Head of caudate nucleus (tissue), 42 donors: ENCODE measurements around the gene RMND1.
"Not testable (repeated sequence)": the region's sequence is repeated elsewhere in the genome, so short reads cannot be mapped to it uniquely, and the experiment has no call there.

Experiments
- DNase-seq, 42 donors: peaks; one replicate each; pipeline versions ENCODE4 v3.0.0 to v3.0.0-alpha.2; 2020 to 2021; ENCODE audit warnings: mixed read lengths in 7 of 42
- intact Hi-C: fragments of 100-400 bp; cut with DNase I; formaldehyde crosslinking; loops from one replicate; pipeline ENCODE4 v1.15.0; 2022

The RMND1 gene

DNA sequence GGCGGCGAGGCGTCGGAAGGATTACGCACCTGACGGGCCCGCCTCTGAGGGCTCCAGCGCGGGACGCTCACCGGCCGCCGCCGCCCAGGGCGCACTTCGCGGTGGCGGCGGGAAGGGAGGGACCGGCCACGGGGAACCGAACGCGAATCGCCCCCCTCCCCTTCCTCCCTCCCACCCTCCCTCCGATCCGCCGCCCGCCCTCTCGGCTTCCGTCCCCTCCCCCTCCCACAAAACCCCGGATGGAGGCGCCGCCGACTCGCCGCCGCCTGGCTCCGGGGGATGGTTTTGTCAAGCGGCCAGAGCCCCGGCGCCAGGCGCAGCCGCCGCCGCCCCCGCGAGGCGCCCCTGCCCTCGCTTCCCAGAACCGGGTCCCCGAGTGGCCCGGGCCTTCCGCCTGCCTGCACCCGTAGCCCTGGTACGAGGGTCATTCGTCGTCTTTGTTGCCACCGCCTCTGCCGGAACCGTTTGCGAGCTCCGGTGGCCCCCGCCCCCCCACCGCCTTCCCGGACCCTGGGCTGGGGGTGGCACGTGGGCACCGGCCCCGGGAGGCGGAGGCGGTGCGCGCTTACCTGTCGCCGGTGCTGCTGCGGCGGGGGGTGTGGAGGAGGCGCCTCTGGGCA, 61.0 kb downstream of the RMND1 start:
- intact Hi-C loops: loop anchor here (5.0 kb wide), 1 partner anchor 61 kb away; the partner anchor contains the start of gene RMND1
- DNase-seq: peak in 41 of 42 donors; percentile 22 to 91 (median 76)

DNA sequence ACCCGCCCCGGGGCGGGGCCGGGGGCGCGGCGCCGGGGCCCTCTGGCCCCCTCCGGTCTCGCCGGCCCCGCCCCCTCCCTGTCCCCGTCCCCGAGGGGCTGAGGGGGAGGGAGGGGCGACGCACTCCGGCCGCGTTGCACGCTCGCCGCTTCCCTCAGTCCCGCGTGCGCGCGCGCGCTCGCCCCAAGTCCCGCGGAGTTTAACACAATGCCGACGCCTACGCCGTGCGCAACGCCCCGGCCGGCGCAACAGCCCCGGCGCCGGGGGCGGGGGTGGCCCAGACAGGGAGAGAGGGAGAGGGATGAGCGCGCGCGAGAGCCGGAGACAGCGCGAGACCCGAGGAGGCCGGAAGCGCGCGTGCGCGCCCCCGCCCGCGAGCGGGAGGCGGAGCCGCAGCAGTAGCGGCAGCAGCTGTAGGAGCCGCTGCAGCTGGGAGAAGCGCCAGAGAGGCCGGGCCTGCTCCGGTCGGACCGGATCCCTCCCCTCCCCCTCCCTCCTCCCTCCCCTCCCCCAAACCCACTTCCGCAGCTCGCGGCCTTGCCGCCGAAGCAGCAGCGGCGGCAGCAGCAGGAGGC, 61.6 kb downstream of the RMND1 start:
- DNase-seq: peak; percentile 89 to 99 (median 97)
- intact Hi-C loops: loop anchor here (5.0 kb wide), 1 partner anchor 62 kb away; the partner anchor contains the start of gene RMND1

DNA sequence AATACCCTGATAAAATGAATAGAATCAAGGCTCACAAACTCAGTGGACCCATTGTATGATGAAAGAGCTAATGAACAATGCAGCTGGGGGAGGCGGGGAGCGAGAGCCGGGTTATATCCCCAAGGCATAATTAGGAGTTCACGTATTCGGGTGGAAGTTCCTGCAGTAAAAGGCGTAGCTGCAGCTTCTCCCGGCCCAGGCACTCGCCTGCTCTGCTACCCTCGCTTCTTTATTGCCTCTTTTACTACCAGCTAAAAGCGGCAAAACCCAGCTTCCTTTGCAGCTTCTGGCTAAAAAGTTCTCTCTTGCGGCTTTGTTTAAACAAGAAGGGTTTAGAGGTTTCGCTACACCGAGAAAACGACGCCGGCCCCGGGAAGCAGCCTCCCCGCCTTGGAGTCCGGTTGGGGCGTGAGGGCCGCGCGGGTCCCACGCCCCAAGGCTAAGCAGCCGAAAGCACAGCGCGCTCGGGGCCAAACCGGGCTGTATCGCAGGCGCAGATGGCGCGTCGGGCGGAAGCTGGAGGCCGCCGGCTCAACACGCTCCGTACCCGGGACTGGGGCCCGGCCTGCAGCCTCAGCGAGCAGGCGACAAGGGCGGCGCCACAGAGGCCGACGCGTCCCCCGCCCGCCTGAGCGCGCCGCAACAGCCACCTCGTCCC, 62.2 kb downstream of the RMND1 start:
- intact Hi-C loops: loop anchor here (5.0 kb wide), 1 partner anchor 63 kb away; the partner anchor contains the start of gene RMND1
- DNase-seq: peak; percentile 34 to 80 (median 60)

DNA sequence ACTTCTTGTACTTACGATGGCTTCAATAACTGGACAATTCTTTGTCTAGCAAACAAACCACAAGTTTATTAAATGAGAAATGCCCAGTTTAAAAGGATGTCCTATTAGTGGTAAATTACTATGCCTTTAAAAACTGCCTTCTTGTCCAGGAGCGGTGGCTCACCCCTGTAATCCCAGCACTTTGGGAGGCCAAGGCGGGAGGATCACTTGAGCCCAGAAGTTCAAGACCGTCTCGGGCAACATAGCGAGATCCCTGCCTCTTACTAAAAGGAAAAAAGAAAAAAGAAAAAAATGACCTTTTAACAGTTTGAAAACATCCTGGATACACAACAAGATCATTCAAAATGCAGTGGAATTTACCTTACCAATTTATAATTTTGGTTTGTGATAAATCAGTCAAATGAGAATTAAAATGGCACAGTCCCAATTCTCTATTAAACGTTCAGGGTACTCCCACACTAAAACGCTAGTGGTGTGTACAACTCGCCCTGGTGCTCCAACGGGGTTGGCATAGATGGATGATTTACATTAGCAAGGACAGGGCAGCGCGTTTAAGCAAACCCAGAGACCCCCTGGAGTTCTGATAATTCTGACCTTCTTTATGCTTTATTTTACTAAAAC, 62.8 kb downstream of the RMND1 start:
- intact Hi-C loops: no loop called here
- peak in 2 of 42 donors; percentile 17 to 49 for DNase-seq

GRCh38 chr6:151388236-151388635, 63.7 kb downstream of the RMND1 start:
- no peak for DNase-seq
- intact Hi-C loops: no loop called here

DNA sequence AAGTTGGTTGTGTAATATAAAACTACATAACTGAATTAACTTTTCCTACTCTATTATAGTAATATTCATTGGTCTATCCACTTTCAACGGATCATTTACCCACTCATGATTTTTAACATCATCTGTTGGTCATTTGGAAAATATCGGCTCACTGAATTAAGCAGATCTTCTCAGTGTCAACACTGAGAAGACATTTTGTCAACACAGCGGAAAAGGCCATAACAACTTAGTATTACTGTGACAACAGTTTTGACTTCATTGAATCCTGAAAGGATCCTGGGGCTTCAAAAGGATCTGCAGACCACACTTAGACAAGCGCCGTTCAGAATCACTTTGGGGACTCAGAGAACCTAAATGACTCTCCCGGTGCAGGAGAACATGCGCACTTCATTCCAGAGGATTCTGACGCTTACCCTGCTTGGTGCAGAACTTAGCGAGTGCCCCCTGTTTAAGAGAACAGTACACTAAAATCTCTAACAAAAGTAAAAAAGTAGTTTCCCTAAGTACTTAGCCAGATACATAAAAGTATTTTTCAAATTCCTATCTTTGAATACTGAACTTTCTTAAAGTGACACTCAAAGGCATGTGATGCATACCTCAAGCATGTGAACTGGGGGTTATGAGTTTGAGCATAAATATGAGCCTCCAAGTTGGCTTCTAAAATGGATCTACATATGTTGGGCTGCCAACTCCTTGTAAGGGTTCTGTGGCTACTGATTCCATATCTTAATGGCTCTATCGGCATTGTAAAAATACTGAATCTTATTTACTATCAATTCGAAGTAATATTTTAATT, 64.6 kb downstream of the RMND1 start:
- intact Hi-C loops: no loop called here
- DNase-seq: no peak

GRCh38 chr6:151385177-151385576, 66.7 kb downstream of the RMND1 start:
- intact Hi-C loops: no loop called here
- DNase-seq: no peak

DNA sequence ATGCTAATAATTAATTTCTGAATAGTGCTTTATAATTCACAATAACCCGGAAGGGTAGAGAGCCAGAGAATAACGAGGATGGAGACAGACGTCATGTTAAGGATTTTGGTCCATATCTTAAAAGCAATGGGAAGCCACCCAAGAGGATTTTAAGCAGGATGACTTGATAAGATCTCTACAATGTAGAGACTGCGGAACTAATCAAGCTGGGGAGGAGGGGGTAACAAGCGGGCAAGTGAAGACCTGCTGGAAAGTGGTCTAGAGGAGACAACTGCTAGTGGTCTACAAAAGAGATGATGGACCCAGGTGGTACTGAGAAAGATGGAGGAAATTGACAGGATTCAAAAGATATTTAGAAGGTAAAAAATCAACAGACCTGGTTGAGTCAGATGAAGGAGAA, 67.8 kb downstream of the RMND1 start:
- intact Hi-C loops: no loop called here
- DNase-seq: no peak

DNA sequence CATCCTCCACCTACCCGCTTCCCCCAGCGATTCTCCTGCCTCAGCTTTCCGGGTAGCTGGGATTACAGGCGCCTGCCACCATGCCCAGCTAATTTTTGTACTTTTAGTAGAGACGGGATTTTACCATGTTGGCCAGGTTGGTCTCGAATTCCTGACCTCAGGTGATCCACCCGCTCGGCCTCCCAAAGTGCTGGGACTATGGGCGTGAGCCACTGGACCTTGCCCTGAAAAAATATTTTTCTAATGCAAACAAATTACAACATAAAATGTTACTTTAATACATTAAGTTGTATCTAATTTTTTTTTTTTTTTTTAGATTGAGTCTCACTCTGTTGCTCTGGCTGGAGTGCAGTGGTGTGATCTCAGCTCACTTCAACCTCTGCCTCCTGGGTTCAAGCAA, 69.3 kb downstream of the RMND1 start:
- intact Hi-C loops, DNase-seq: not testable (repeated sequence)

DNA sequence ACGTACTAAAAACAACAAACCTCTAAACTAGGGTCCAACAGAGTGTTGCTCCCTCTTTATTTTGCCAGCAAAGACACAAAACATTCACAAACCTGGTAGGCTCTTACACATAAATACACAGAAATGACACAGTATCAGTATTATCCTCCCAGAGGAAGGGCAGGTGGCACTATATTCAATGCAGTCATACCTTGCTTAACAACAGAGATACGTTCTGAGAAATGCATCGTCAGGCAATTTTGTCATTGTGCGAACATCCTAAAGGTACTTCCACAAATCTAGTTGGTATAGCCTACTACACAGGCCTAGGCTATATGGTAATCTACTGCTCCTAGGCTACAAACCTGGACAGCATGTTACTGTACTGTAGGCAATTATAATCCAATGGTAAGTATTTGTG, 70.2 kb downstream of the RMND1 start:
- intact Hi-C loops: no loop called here
- no peak for DNase-seq

DNA sequence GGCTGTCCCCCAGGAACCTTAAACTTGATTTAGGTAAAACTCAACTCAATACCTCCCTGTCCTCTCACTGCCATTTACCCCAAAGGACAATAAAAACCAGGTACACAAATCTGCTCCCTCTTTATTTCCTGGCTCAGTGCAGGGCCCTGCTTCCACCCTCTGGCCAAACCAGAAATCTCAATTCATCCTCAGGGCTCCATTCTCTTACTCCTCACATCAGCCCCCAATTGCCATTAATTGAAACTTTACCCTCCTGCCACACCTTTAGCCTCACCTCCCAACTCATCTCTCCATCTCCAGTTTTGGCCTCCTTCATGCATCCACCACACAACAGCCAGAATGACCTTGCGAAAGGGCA, 71.1 kb downstream of the RMND1 start:
- intact Hi-C loops: no loop called here
- no peak for DNase-seq

GRCh38 chr6:151379933-151380847, 71.7 kb downstream of the RMND1 start:
- peak in 6 of 42 donors; percentile 7 to 47 (median 22) for DNase-seq

GRCh38 chr6:151377095-151377494, 74.8 kb downstream of the RMND1 start:
- no peak for DNase-seq
- intact Hi-C loops: no loop called here

More at GRCh38 chr6:151379933-151380847, 71.7 kb downstream of the RMND1 start:
- intact Hi-C loops: no loop called here

DNA sequence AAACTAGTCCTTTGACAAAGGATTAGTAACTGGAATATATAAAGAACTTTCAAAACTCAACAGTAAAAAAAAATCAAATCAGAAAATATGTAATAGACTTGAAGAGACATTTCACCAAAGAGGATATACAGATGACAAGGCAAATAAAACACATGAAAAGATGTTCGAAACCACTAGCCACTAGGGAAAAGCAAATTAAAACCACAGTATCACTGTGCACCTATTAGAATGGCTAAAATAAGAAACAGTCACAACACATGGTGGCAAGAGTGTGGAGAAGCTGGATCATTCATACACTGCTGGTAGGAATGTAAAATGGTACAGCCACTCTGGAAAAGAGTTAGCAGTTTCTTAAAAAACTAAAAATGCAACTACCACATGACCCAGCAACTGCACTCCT, 75.5 kb downstream of the RMND1 start:
- intact Hi-C loops: no loop called here
- no peak for DNase-seq

DNA sequence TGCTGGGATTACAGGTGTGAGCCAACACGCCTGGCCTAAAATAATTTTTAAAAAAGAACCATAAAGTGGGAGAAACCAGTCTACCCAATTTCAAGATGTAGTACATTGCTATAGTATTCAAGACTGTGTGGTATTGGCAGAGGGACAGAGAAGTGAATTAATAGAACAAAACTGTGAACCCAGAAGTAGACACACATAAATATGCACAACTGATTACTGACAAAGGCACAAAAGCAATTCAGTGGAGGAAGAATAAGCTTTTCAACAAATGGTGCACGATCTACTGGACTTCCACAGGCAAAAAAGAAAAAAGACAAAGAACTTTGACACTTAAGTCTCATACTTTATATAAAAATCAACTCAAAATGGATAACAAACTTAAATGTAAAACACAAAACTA, 76.1 kb downstream of the RMND1 start:
- intact Hi-C loops: no loop called here
- DNase-seq: no peak

DNA sequence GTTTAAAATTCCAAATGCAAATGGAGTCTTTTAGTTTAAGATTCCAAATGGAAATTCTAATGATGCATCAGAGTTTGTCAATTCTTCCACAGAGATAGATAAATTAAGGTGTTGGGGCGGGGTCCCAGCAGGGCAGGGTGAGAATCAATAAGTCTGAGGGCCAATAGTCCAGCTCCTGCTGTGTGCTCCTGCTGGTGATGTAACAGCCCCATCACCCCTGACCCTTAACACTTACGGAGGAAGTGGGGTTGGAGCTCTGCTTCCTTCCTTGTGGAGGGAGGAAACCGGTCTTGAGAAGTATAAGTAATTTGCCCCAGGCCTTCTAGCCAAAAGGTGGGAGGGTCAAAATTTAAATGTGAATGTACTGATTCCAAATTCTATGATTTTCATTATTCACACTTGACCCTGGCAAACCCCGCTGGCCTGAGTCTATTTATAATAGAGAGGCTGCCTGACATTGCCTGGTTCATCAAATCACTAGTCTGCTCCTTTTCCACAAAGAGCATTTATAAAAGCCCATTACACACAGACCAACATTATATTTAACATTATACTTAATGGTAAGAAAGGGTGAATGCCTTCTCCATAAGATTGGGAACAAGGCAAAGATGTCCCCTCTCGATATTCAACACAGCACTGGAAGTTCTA, 77.8 kb downstream of the RMND1 start:
- DNase-seq: no peak
- intact Hi-C loops: no loop called here

DNA sequence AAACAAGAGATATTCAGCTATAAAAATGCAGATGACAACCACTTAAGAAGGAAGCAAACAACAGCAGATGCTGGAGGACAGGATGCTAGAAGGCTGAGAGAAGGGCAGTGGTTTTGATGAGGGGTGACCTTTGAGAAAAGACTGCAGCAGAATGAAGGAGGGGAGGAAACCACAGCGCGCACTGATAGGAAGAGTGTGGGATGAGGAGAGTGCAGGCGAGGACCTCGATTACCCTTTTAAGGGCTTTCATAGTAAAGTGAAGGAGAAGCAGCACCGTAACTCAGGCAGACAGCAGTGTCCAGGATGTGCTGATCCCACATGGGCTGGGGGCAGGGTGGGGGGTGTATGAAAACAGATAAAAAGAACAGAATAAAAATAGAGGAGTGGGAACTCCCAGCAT, 79.8 kb downstream of the RMND1 start:
- no peak for DNase-seq
- intact Hi-C loops: no loop called here
